GM03348 (cell line): ENCODE data around the gene AZIN2.

Experiments used
- DNase-seq: peaks from one replicate; pipeline ENCODE4 v3.0.0; 2012; ENCODE audit warnings: low spot score

Gene AZIN2

DNA sequence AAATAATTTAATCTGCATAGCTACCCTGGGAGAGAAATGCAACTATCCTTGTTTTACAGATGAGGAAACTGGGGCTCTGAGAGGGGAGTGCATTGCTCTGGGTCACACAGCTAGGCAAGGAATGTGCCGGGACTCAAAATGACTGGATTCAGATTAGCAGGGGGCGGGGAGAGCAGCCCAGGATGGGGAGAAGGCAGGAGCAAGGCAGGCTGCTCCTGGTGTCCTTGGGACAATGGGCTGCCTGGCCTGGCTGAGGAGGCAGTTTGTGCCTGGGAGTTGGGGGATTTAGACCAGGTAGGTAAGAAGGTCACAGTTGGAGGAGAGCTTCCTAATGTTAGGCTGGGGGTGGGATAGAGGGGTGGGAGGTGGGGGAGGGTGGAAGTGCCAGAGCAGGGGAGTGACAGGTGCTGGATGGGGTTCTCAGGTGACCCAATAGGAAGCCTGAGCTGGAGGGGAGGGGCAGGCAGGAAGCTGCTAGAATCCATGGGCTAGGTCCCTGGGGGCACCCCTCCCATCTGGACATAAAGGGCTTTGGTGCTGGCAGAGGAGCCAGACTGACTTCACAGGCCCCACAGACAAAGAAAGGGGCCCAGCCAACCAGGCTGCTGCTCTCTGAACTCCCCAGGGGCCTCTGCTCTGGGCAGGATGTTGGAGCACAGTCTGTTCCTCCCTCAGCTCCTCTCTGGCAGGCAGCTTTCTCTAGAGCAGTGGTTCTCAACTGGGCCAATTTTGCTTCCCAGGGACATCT, 71.9 kb downstream of the AZIN2 start:
- peak; percentile 78 for DNase-seq

DNA sequence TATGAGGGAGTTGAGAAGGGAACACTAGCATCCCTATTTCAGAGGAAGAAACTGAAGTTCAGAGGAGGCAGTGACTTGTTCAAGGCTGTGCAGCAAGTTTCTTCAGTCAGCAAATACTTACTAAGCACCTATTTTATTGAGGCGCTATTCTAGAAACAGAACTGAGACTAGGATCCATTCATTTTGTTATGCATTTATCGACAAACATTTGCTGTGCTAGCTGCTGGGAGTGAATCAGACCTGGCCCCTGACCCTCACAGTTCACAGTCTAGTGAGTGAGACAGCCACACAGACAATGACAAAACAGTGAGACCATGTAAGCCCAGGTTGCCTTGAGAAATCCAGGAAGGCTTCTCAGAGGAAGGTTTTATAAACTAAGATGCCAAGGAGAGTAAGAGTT, 72.7 kb downstream of the AZIN2 start:
- no peak for DNase-seq

DNA sequence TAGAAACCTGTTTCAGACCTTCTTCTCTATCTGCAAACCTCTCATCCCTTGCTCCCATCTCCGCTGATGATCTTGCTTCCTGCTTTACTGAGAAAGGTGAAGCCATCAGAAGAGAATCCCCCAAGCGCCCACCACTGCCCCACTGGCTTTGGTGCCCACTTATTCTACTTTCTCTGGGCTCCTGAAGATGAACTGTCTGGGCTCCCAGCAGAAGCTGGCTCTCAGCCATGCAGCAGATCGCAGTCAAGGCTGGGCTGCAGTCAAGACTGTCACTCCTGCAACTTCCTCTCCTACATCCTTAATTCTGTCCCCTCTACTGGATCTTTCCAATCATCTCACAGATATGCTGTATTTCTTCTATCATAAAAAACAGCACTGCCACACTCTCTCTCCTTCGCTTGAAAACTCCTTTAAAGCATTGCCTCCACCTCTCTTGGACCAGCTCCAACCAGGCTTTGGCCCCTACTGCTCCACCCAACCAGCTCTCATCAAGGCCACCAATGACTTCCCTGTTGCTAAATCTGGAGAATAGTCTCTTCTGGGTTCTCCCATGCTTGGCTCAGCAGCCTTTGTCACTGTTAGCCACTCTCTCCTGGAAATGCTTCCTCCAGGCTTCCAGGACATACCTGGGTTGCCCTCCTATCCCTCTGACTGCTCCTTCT, 75.1 kb downstream of the AZIN2 start:
- no peak for DNase-seq

DNA sequence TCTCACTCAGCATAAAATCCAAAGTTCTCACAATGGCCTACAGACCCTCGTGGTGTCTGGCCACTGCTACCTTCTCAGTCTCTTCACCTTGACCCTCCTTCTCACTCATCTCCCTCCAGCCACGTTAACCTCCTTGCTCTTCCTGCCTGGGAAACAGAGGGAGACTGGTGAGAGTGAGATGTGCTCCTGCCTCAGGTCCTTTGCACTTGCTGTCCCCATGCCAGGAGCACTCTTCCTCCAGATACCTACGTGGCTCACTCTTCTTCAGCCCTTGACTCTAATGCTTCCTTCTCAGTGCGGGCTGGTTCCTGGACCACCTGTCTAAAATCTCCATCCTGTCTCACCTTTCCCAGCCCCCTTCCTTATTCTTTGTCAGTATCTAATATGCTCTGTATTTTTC, 76.2 kb downstream of the AZIN2 start:
- no peak for DNase-seq

DNA sequence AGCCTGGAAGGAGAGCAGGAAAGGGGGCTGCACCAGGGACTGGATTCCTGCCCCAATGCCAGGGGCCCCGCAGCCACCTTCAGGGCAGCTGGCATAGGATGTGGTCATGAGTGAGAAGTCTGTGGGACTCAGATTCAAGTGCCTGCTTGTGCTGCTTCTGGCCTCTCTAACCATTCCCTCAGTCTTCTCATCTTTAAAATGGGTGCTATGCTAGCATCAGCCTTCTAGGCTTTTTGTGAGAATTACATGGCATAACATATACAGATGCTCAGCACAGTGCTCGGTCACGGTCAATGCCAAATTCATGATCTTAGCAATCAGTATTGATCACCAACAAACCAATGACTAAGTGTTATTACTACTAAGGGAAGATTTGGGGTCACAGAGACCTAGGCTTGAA, 77.4 kb downstream of the AZIN2 start:
- no peak for DNase-seq

DNA sequence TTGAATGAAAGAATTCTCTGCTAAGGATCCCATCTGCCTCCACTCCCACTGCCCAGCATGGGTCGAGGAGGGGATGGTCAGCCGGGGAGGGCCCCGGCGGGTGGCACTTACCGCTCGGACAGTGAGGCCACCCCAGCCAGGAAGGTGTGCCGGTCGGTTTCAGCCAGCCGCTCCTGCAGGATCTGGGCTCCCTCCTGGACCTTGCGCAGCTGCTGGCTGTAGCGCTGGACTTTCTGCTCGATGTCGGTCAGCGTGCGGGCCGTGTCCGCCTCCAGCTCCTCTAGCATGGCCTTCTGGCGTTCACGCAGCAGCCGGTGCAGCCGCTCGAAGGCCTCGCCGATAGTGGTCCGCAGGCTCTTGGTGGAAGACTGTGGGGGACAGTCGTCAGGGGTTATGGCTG, 78.6 kb downstream of the AZIN2 start:
- DNase-seq: no peak

DNA sequence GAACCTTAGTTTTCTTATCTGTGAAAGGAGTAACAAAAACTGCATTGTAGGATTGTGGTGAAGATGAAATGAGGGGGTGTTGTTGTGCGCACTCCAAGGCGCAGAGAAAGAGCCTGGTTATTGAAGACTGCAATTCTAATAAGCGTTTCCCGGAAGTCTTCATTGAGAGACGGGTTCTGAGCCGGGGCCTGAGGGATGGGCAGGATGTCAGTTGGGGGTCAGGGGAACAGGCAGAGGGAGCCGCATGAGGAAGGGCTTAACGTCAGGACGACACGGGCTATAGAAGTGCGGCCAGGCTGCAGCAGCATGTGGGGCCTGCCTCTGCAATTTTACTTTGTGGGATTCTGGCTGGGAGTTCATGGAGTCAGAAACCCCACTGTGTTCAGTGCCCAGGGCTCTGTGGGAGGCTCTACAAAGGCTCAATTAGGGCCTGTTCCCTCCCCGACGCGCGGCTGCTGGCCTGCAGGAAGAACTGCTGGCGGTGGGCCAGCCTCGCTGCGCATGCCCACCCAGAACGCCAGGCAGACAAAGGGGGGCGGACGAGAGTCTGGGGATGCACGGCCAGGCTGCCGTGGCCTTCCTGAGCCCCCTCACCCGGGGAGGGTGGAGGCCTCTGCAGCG, 80.2 kb downstream of the AZIN2 start:
- no peak for DNase-seq

DNA sequence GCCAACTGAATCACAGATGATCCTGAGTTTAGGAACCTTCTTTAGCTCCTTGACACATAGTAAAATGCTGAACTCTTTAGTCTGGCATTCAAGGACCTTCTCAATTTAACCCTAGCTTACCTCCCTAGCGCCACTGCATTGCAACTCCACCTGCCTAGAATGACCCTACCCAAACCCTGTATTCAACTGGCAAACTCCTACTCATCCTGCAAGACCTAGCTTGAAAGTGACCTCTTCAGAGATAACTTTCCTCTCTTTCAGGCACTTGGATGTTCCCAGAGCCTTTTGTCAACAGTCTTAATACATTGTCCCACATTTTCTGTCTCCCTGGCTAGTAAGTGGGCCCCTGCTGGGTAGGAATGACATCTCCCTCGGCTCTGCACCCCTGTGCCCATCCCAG, 81.2 kb downstream of the AZIN2 start:
- DNase-seq: no peak

DNA sequence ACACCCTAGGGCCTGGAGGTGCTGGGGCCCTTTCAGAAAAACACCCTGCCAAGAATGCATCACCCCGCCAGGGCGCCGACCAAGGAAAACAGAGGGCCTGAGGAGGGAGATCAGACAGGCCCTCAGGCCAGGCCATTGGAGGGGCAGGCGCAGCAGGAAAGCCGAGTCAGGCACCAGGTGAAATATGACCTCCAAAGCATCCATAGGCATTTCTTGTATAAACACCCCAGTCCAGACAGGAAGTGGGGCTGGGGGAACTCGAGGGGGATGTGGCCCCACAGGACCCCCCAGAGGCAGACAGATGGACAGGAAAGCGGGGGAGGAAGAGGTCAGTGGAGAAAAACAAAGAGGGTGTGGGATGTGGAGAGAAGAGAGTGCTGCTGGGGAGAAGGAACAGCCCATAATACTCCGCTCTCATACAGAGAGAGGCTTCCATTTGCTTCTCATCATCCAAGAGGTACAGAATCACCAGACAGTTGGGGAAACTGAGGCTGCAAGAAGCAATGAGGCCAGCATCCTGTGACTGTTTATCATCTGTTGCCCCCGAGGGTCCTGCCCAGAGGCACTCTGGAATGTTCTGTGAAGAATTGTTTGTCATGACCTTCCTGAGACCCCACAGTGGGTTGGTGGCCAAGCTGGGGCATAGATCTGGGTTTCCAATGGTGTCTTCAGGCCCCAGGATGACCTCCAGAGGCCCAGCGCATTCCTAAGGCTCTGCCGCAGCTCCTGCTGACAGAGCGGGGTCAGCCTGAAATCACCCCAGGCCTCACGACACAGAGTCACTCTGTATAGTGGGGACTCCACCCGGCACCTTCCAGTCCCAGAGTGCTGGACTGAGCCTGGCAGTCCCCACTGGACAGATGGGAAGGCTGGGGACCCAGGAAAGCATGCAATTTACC, 82.9 kb downstream of the AZIN2 start:
- DNase-seq: no peak

DNA sequence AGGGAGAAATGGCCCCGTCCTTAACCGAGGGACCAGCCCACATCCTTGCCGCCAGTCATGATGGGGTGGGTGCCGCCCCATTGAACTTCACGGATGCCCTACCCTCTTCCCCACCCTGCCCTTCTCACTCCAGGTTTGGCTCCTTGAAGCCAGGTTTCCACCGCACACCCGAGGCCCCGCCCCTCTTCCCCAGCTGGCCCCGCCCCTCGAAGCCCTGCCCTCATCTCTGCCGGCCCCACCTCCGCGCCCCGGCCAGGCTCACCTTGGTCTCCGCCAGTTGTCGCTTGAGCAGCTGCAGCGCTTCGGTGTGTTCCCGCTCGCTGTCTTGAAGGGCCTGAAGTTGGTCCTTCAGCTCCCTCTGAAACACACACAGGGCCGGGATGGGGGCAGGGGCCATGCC, 84.3 kb downstream of the AZIN2 start:
- DNase-seq: no peak

DNA sequence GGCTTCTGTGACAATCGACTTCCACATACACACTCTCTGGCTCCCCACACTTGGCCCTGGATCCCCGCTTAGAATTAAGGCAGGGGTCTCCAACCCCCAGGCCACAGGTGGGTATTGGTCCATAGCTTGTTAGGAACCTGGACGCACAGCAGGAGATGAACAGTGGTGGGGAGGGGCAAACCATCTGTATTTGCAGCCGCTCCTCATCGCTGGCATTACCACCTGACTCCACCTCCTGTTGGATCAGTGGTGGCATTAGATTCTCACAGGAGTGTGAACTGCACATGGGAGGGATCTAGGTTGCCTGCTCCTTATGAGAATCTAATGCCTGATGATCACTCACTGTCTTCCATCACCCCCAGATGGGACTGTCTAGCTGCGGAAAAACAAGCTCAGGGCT, 84.9 kb downstream of the AZIN2 start:
- DNase-seq: no peak

DNA sequence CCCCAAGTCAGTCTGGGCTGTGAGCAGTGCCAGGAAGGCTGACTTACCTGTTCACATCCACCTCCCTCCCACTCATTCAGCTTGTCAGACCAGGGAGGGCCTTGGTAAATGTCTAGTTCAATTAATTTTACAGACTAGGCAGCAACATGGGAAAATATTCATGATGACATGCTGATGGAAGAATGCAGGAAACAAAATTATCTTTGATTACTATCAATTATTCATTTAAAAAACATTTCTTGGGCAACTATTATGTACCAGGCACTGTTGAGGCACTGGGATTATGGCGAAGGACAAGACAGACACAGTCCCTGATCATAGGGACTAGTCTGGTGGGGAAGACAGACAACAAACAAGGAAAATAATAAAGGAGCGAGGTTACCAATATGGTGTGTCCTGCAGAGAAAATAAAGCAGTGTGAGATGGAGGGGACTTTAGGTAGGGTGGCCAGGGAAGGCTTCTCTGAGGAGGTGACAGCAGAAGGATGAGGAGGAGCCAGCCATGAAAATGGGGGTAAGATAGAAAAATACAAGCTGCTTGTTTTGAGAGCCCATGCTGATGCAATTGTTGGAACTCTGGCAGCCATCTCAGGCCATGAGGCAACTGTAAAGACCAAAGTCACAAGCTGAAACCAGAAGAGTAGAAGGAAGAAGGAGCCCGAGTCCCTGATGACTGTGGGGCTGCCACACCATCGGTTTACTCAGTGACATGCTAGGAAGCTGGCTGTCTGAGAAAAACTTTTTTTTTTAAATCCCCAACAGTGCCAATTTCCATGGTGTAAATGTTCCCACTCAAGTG, 86.9 kb downstream of the AZIN2 start:
- DNase-seq: no peak

DNA sequence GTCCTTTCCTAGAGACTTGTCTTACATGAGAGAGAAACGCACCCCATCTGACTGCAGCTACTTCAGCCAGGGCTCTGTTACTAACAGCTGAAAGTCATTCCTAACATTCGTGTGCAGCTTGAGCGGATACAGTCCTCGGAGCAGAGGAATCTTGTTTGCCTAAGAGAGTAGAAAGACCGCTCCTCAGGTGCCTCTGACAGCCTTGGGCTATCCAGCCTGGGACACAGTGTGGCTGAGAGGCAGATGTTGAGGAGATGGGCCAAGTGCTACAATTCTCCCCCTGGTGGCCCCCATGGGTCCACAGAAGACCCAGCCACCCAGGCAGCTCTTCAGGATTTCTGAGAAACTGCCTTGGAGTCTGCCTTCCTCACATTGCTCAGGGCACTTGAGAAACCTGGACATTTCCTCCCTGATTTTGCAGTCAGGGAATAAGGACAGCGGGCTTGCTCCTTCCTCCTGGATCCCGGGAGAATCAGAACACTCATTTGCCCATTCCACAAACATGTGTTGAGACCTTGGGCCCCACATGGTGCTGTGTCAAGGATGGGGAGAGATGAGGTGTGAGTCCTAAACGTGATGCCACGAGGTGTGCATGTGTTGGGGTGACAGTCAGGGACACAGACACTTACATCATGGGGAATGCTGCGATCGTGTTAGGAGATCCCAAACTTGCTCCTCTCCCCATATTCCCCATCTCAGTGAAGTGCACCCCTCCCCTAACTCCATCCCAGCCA, 87.8 kb downstream of the AZIN2 start:
- no peak for DNase-seq

DNA sequence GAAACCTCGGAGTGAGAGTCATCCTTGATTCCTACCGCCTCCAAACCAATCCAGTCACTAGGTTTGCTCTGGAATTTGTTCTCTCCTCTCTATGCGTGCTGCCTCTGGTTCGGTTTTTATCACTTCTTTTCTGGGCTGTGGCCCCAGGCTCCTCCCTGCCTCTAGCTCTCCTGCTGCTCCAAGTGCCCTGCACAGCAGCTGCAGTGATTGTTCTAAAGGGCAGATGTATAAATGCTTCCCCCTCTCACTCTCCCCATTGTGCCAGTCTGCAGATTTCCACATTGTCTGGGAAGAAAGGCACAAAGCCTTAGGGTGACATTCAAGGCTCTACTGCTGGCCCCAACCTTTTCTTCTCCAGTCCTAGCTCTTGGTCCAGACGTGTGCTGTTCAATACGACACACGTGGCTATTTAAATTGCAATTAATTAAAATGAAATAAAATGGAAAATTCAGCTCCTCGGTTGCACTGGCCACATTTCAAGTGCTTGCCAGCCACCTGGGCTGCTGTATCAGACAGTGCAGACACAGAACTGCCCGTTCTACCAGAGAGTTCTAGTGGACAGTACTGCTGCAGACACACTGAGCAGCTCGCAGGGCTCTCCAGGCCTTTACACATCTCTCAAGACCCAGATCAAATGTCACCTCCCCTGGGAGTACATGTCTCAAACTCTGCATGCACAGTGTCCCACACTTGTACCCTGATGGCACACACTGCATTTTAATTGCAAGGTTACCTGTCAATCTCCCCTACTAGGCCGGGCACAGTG, 88.5 kb downstream of the AZIN2 start:
- DNase-seq: no peak
